Activated CD4-positive, alpha-beta memory T cell treated with anti-CD3 and anti-CD28 coated beads, Interleukin-2, amount 10 ng/mL, durations not matched to agents 7 days and 5 days (primary cell): Measurements from ENCODE around the gene XRCC4. TPM values are rescaled to one million over a fixed set of nuclear protein-coding genes. Genes with fewer than 3 reads are reported as not detected.

Experiments used
- CTCF ChIA-PET: fragments of 350-600 bp; sonication (Branson Sonifier 250); formaldehyde crosslinking; loops from one replicate; lab custom pipeline; 2021; ENCODE audit warnings: antibody characterized with exemption, inconsistent platforms; lab: Charles Lee
- POLR2A ChIA-PET: fragments of 350-600 bp; sonication (Branson Sonifier 250); formaldehyde crosslinking; loops from one replicate; lab custom pipeline; 2021; ENCODE audit warnings: antibody characterized with exemption; lab: Charles Lee
- DNase-seq: peaks from one replicate; pipeline ENCODE4 v3.0.0-alpha.2; 2020
- H3K27ac Mint-ChIP-seq: one replicate; pipeline ENCODE4 v1.8.0; 2021; ENCODE audit warnings: mild to moderate bottlenecking, mixed read lengths
- H3K27me3 Mint-ChIP-seq: one replicate; pipeline ENCODE4 v1.8.0; 2021; ENCODE audit warnings: mixed read lengths
- H3K36me3 Mint-ChIP-seq: one replicate; pipeline ENCODE4 v1.8.0; 2021; ENCODE audit warnings: low read depth, mixed read lengths
- H3K4me1 Mint-ChIP-seq: one replicate; pipeline ENCODE4 v1.8.0; 2021; ENCODE audit warnings: mixed read lengths
- H3K4me3 Mint-ChIP-seq: one replicate; pipeline ENCODE4 v1.8.0; 2021; ENCODE audit warnings: mild to moderate bottlenecking, mixed read lengths
- H3K9me3 Mint-ChIP-seq: one replicate; pipeline ENCODE4 v1.8.0; 2021; ENCODE audit warnings: mixed read lengths
- total RNA-seq, 2 experiments: library from RNA; stranded (reverse); gene quantifications; one replicate each; pipeline ENCODE4 v1.2.3, GENCODE V29; 2021

The XRCC4 gene
- total RNA-seq, 2 experiments from 2014 or later = 10.5 to 13.0 TPM

DNA sequence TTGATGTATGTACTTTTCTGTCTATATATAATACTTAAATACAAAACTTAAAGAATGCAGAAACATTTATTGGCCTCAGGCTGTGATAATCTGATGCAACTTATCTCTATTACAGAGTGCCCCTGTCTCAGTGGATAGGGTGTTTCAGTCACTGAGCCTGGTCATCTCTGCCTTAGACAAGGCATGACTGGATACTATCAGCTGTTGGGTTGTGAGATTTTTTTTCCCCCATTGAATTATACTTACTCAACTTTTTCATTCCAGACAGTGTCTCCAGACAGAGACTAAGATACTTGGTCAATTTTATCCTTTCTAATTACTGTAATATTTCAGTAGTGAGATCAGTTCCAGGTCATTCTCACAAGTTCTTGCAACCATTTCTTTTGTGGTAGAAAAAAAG lies 26.7 kb downstream of the XRCC4 start:
- no peak overlapping the region for H3K27ac Mint-ChIP-seq
- H3K4me1 Mint-ChIP-seq = no peaks in the 10 kb centered on the region
- H3K4me3 Mint-ChIP-seq = no peak overlapping the region
- DNase-seq = no peak
- peaks cover 2% of the 10 kb centered on the region for H3K9me3 Mint-ChIP-seq
- ChIA-PET CTCF (no interaction called here), POLR2A (no interaction called here)
- H3K27me3 Mint-ChIP-seq = no peaks in the 10 kb centered on the region
- no peaks in the 10 kb centered on the region for H3K36me3 Mint-ChIP-seq

DNA sequence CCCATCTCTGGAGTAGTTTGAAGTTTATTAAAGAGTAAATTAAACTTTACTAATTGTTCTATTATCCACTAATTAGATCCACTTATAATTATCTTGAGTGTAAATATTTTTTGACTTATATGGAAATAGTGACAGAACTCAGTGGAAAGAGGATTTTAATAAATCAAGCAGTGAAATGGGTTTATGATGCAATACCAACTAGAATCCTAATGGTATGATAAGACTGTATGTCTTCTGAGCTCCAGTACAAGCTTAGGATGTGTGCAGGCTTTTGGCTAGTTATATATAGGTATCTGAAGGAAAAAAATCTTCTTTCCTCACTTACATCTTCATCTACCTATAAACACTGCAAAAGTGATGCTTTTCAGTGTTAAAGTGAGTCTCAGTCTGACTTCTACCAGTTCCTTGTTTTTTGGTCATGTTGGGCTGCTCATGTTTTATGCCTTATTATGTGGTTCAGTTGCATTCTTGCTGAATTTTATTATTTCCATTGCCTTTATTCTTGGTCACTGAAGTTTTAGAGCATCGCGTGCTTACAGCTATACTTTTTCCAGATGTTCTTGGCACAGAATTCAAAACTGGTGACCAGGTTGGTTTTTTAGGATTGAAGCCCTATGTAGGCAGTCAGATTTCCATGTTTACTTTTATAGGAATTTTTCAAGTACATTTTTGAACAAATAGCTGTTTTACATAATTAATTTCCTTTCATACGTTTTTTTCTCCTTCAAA lies 30.5 kb downstream of the XRCC4 start:
- H3K27ac Mint-ChIP-seq = no peak overlapping the region
- H3K4me3 Mint-ChIP-seq = no peak overlapping the region
- no peaks in the 10 kb centered on the region for H3K4me1 Mint-ChIP-seq
- no peaks in the 10 kb centered on the region for H3K27me3 Mint-ChIP-seq
- CTCF ChIA-PET = no interaction called here
- peaks cover 8% of the 10 kb centered on the region for H3K36me3 Mint-ChIP-seq
- POLR2A ChIA-PET = no interaction called here
- peaks cover 2% of the 10 kb centered on the region for H3K9me3 Mint-ChIP-seq
- no peak for DNase-seq

- peaks cover 13% of the 10 kb centered on the region for H3K36me3 Mint-ChIP-seq
- ChIA-PET POLR2A (no interaction called here), CTCF (no interaction called here)
- H3K27ac Mint-ChIP-seq = no peak overlapping the region
- H3K27me3 Mint-ChIP-seq = no peaks in the 10 kb centered on the region
- no peak overlapping the region for H3K4me3 Mint-ChIP-seq
- H3K4me1 Mint-ChIP-seq = no peaks in the 10 kb centered on the region
- no peak for DNase-seq
- peaks cover 5% of the 10 kb centered on the region for H3K9me3 Mint-ChIP-seq
Measured at GRCh38 chr5:83109380-83109779, 32.0 kb downstream of the XRCC4 start.

DNA sequence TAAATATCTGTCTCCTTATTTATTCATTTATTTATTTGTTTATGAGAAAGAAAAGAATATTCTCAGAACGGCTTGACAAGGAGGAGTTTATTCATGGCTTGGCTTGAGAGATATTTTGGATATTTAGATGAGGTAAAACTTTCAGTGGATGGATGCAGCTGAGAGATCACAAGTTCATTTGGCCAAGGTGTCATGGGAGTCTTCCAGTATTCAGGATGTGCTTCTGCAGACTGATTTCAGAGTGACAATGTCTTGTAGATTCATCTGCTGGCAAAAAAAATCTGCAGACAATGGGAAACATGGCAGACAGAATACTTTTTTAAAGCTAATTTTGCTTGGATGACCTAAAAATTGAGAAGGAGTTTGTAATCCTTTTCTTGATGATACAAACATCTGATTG lies 38.5 kb downstream of the XRCC4 start:
- POLR2A ChIA-PET = no interaction called here
- DNase-seq = no peak
- no peaks in the 10 kb centered on the region for H3K4me1 Mint-ChIP-seq
- H3K4me3 Mint-ChIP-seq = no peak overlapping the region
- no peak overlapping the region for H3K27ac Mint-ChIP-seq
- peaks cover 26% of the 10 kb centered on the region for H3K36me3 Mint-ChIP-seq
- H3K9me3 Mint-ChIP-seq = peaks cover 12% of the 10 kb centered on the region
- no peaks in the 10 kb centered on the region for H3K27me3 Mint-ChIP-seq
- CTCF ChIA-PET = no interaction called here

- H3K36me3 Mint-ChIP-seq = peaks cover 14% of the 10 kb centered on the region
- peaks cover 9% of the 10 kb centered on the region for H3K9me3 Mint-ChIP-seq
- ChIA-PET CTCF (no interaction called here), POLR2A (no interaction called here)
- no peaks in the 10 kb centered on the region for H3K27me3 Mint-ChIP-seq
- H3K27ac Mint-ChIP-seq = no peak overlapping the region
- H3K4me3 Mint-ChIP-seq = no peak overlapping the region
- DNase-seq = no peak
- no peaks in the 10 kb centered on the region for H3K4me1 Mint-ChIP-seq
Measured at GRCh38 chr5:83118471-83118870, 41.1 kb downstream of the XRCC4 start.

DNA sequence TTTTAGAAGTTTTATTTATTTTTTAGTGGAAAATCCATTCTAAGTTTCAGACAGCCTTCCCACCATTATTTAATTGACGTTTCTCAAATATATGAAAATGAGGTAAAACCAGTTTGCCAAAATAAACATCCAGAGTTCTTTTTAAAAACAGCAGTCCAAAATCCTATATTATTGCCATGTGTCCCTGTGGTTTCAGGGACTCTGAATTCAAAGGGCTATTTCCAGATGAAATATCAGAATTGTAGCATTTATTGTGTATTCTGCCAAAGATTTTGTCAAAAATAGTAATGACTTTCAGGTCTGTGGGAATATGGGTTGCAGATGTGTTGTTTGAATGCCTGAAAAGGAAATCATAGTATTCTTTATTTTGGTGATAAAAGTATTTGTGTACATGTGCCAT lies 41.6 kb downstream of the XRCC4 start:
- no peak overlapping the region for H3K27ac Mint-ChIP-seq
- POLR2A ChIA-PET = no interaction called here
- H3K27me3 Mint-ChIP-seq = no peaks in the 10 kb centered on the region
- CTCF ChIA-PET = no interaction called here
- H3K36me3 Mint-ChIP-seq = peaks cover 14% of the 10 kb centered on the region
- DNase-seq = no peak
- H3K4me1 Mint-ChIP-seq = no peaks in the 10 kb centered on the region
- no peak overlapping the region for H3K4me3 Mint-ChIP-seq
- peaks cover 9% of the 10 kb centered on the region for H3K9me3 Mint-ChIP-seq

DNA sequence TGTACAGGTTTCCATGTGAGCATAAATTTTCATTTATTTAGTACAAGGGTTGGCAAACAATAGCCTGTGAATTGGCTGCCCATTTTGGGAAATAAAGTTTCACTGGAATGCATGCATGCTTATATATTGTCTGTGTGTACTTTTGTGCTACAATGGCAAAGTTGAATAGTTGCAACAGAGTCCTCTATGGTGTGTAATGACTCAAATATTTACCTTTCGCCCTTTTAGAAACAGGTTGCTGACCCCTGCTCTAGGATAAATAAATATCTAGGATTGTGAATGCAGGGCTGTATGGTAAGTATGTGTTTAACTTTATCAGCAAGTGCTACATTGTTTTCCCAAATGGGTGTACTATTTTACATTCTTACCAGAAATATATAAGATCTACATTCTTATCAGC lies 47.2 kb downstream of the XRCC4 start:
- Mint-ChIP-seq H3K27me3 (no peaks in the 10 kb centered on the region), H3K9me3 (peaks cover 8% of the 10 kb centered on the region), H3K36me3 (peaks cover 7% of the 10 kb centered on the region), H3K4me1 (no peaks in the 10 kb centered on the region), H3K27ac (no peak overlapping the region), H3K4me3 (no peak overlapping the region)
- no peak for DNase-seq
- POLR2A ChIA-PET = no interaction called here
- CTCF ChIA-PET = no interaction called here

- Mint-ChIP-seq H3K4me1 (no peaks in the 10 kb centered on the region), H3K9me3 (peaks cover 8% of the 10 kb centered on the region), H3K27ac (no peak overlapping the region), H3K4me3 (no peak overlapping the region), H3K36me3 (peaks cover 7% of the 10 kb centered on the region), H3K27me3 (no peaks in the 10 kb centered on the region)
- ChIA-PET CTCF (no interaction called here), POLR2A (no interaction called here)
- DNase-seq = no peak
Measured at GRCh38 chr5:83125560-83125959, 48.2 kb downstream of the XRCC4 start.

- ChIA-PET CTCF (no interaction called here), POLR2A (no interaction called here)
- Mint-ChIP-seq H3K4me3 (no peak overlapping the region), H3K27ac (no peak overlapping the region), H3K27me3 (no peaks in the 10 kb centered on the region), H3K9me3 (peaks cover 11% of the 10 kb centered on the region), H3K4me1 (no peaks in the 10 kb centered on the region), H3K36me3 (peaks cover 5% of the 10 kb centered on the region)
- DNase-seq = no peak
Measured at GRCh38 chr5:83126501-83126900, 49.2 kb downstream of the XRCC4 start.

DNA sequence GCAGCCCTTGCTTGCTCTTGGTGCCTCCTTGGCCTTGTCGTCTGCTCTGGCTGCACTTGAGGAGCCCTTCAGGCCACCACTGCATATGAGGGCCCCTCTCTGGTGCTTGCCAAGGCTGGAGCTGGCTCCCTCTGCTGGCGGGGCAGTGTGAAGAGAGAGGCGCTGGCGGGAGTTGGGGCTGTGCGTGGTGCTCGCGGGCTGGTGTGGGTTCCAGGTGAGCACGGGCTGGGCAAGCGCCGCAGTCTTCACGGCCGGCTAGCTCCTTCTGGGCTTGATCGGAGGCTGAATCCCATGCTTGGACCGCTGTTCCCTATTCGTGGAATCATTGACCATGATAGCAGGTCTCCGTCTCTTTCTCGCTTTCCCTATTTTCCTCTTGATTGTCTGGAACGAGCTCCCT lies 56.5 kb downstream of the XRCC4 start:
- Mint-ChIP-seq H3K4me3 (no peak overlapping the region), H3K4me1 (no peaks in the 10 kb centered on the region), H3K27ac (no peak overlapping the region), H3K9me3 (peaks cover 13% of the 10 kb centered on the region), H3K27me3 (no peaks in the 10 kb centered on the region), H3K36me3 (peaks cover 16% of the 10 kb centered on the region)
- CTCF ChIA-PET = no interaction called here
- POLR2A ChIA-PET = no interaction called here
- no peak for DNase-seq

DNA sequence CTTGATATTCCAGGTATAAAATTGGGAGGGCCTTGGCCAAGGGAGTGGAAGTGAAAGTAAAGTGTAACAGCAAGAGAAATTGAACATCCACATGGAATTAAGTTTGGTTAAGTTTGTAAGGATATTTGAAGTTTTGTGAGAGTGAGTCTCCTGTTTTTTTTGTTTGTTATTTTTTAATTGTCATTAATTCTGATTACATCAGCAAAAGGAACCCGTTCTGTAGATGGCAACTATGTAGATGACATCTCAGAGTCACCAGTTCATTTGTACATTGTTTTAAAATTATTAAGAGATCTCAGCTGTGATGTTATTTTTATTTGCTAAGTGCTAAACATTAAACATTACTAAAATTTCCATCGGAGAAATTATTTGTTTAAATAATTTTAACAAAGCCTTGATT lies 65.2 kb downstream of the XRCC4 start:
- Mint-ChIP-seq H3K27ac (no peak overlapping the region), H3K9me3 (no peaks in the 10 kb centered on the region)
- POLR2A ChIA-PET = no interaction called here

GRCh38 chr5:83145241-83145640 lies 67.9 kb downstream of the XRCC4 start:
- Mint-ChIP-seq H3K27ac (no peak overlapping the region), H3K27me3 (no peaks in the 10 kb centered on the region), H3K36me3 (no peaks in the 10 kb centered on the region), H3K4me1 (no peaks in the 10 kb centered on the region), H3K9me3 (no peaks in the 10 kb centered on the region), H3K4me3 (no peak overlapping the region)
- CTCF ChIA-PET = no interaction called here
- POLR2A ChIA-PET = no interaction called here
- DNase-seq = no peak

More for the DNA sequence above, 65.2 kb downstream of the XRCC4 start:
- CTCF ChIA-PET = no interaction called here
- Mint-ChIP-seq H3K4me1 (no peaks in the 10 kb centered on the region), H3K4me3 (no peak overlapping the region), H3K27me3 (no peaks in the 10 kb centered on the region), H3K36me3 (no peaks in the 10 kb centered on the region)
- DNase-seq = no peak

DNA sequence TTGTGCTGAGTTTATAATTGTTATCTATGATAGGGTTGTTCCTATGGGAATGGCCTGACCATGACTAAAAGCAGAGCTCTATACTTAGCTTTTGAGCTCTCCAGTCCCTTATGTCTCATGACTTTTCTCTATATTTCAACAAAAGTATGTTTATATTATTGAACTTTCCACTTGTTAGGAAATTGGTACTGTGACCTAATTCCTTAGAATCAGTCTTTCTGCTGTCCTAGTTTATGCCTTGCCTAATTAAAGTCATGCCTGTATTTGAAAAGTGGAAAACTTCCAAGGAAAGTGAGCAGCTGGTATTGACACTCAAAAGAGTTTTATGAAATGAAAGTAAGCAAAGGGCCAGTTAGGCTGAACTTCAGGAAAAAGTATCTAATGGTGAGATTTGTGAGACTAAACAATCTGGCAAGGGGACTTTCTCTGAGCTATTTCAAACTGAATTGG lies 68.6 kb downstream of the XRCC4 start:
- POLR2A ChIA-PET = no interaction called here
- no peak overlapping the region for H3K27ac Mint-ChIP-seq
- no peaks in the 10 kb centered on the region for H3K27me3 Mint-ChIP-seq
- no peak for DNase-seq
- CTCF ChIA-PET = no interaction called here
- no peaks in the 10 kb centered on the region for H3K4me1 Mint-ChIP-seq
- H3K4me3 Mint-ChIP-seq = no peak overlapping the region
- H3K9me3 Mint-ChIP-seq = no peaks in the 10 kb centered on the region
- H3K36me3 Mint-ChIP-seq = no peaks in the 10 kb centered on the region

- Mint-ChIP-seq H3K9me3 (no peaks in the 10 kb centered on the region), H3K27me3 (no peaks in the 10 kb centered on the region), H3K27ac (no peak overlapping the region), H3K4me3 (no peak overlapping the region), H3K36me3 (no peaks in the 10 kb centered on the region), H3K4me1 (no peaks in the 10 kb centered on the region)
- ChIA-PET POLR2A (no interaction called here), CTCF (interaction anchor here (0.6 kb wide), 1 partner anchor 14 kb away, joined by 4 read pairs; no protein-coding TSS in a partner anchor)
- DNase-seq = no peak
Measured at GRCh38 chr5:83146441-83146840, 69.1 kb downstream of the XRCC4 start.
